ENCODE data around the gene SERP1.
A peak's percentile ranks its signal among the peaks of the same experiment; 100 is the strongest.
"Not testable (repeated sequence)": the region's sequence is repeated elsewhere in the genome, so short reads cannot be mapped to it uniquely, and the experiment has no call there.

SERP1 gene

DNA sequence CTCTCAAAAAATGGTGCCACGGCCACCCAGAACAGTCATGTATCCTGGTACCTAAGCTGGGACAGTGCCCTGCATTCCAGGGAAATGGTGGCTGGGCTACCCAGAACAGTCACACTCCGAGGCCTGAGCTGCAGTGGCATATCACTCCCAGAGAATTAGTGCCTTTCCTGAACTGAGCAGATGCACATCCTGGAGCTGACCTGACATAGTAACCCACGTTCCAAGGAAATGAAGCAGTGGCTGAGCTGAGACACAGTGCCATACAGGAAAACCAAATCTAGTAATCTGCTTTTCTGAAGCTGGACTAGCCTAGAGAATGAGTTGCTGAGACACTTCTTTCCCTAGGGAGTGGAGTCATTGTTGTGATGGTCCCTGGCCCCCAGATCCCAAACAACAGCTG, 41.8 kb downstream of the SERP1 start:
- no peak overlapping the region for H3K27ac ChIP-seq (replicated peaks)
- no peak for DNase-seq (ENCODE audit: low read depth in 1 of 2, low spot score in 1 of 2)
- TF ChIP-seq GABPA (IDR thresholded peaks at IDR 0.05; ENCODE audit: low read depth) (no peak), POLR2AphosphoS5 (IDR thresholded peaks at IDR 0.05; ENCODE audit: low read depth) (no peak)
- TF ChIP-seq, protein P1, sequence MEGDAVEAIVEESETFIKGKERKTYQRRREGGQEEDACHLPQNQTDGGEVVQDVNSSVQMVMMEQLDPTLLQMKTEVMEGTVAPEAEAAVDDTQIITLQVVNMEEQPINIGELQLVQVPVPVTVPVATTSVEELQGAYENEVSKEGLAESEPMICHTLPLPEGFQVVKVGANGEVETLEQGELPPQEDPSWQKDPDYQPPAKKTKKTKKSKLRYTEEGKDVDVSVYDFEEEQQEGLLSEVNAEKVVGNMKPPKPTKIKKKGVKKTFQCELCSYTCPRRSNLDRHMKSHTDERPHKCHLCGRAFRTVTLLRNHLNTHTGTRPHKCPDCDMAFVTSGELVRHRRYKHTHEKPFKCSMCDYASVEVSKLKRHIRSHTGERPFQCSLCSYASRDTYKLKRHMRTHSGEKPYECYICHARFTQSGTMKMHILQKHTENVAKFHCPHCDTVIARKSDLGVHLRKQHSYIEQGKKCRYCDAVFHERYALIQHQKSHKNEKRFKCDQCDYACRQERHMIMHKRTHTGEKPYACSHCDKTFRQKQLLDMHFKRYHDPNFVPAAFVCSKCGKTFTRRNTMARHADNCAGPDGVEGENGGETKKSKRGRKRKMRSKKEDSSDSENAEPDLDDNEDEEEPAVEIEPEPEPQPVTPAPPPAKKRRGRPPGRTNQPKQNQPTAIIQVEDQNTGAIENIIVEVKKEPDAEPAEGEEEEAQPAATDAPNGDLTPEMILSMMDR (IDR thresholded peaks at IDR 0.05; ENCODE audit: insufficient read depth, low read length) = no peak
- H3K4me3 ChIP-seq (replicated peaks; ENCODE audit: insufficient read depth, low read length) = no peak overlapping the region
- no peaks in the 10 kb centered on the region for H3K27me3 ChIP-seq (ENCODE audit: insufficient read depth, poor library complexity, severe bottlenecking)

- DNase-seq (ENCODE audit: low read depth in 1 of 2, low spot score in 1 of 2) = no peak
- no peak for TF ChIP-seq GABPA (IDR thresholded peaks at IDR 0.05; ENCODE audit: low read depth)
- no peak for TF ChIP-seq POLR2AphosphoS5 (IDR thresholded peaks at IDR 0.05; ENCODE audit: low read depth)
- no peak for TF ChIP-seq SPI1 (IDR thresholded peaks at IDR 0.05; ENCODE audit: borderline replicate concordance, low read depth)
- TF ChIP-seq, protein P2, sequence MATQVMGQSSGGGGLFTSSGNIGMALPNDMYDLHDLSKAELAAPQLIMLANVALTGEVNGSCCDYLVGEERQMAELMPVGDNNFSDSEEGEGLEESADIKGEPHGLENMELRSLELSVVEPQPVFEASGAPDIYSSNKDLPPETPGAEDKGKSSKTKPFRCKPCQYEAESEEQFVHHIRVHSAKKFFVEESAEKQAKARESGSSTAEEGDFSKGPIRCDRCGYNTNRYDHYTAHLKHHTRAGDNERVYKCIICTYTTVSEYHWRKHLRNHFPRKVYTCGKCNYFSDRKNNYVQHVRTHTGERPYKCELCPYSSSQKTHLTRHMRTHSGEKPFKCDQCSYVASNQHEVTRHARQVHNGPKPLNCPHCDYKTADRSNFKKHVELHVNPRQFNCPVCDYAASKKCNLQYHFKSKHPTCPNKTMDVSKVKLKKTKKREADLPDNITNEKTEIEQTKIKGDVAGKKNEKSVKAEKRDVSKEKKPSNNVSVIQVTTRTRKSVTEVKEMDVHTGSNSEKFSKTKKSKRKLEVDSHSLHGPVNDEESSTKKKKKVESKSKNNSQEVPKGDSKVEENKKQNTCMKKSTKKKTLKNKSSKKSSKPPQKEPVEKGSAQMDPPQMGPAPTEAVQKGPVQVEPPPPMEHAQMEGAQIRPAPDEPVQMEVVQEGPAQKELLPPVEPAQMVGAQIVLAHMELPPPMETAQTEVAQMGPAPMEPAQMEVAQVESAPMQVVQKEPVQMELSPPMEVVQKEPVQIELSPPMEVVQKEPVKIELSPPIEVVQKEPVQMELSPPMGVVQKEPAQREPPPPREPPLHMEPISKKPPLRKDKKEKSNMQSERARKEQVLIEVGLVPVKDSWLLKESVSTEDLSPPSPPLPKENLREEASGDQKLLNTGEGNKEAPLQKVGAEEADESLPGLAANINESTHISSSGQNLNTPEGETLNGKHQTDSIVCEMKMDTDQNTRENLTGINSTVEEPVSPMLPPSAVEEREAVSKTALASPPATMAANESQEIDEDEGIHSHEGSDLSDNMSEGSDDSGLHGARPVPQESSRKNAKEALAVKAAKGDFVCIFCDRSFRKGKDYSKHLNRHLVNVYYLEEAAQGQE (IDR thresholded peaks at IDR 0.05; ENCODE audit: insufficient replicate concordance, low read depth) = no peak
- TF ChIP-seq, protein P1 (IDR thresholded peaks at IDR 0.05; ENCODE audit: insufficient read depth, low read length) = no peak
- Histone ChIP-seq H3K27me3 (ENCODE audit: insufficient read depth, poor library complexity, severe bottlenecking) (no peaks in the 10 kb centered on the region), H3K27ac (replicated peaks) (no peak overlapping the region), H3K4me3 (replicated peaks; ENCODE audit: insufficient read depth, low read length) (no peak overlapping the region)
Observed at GRCh38 chr3:150503402-150504099, 42.7 kb downstream of the SERP1 start.

DNA sequence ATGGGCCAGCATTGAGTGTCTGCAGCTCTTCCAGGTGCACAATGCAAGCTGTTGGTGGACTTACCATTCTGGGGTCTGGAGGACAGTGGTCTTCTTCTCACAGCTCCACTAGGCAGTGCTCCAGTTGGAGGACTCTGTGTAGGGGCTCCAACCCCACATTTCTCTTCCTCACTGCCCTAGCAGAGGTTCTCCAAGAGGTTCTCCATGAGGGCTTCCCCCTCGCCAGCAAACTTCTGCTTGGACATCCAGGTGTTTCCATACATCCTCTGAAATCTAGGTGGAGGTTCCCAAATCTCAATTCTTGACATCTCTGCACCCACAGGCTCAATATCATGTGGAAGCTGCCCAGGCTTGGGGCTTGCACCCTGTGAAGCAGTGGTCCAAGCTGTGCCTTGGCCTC, 45.3 kb downstream of the SERP1 start:
- not testable (repeated sequence) for H3K27me3 ChIP-seq (ENCODE audit: insufficient read depth, poor library complexity, severe bottlenecking); H3K4me3 ChIP-seq (replicated peaks; ENCODE audit: insufficient read depth, low read length); H3K27ac ChIP-seq (replicated peaks); DNase-seq (ENCODE audit: low read depth in 1 of 2, low spot score in 1 of 2)

- Histone ChIP-seq H3K4me3 (replicated peaks; ENCODE audit: insufficient read depth, low read length) (no peak overlapping the region), H3K27ac (replicated peaks) (no peak overlapping the region), H3K27me3 (ENCODE audit: insufficient read depth, poor library complexity, severe bottlenecking) (no peaks in the 10 kb centered on the region)
- DNase-seq (ENCODE audit: low read depth in 1 of 2, low spot score in 1 of 2) = peak in 1 of 2 experiments; percentile 23
- TF ChIP-seq SPI1 (IDR thresholded peaks at IDR 0.05; ENCODE audit: borderline replicate concordance, low read depth) = no peak
- TF ChIP-seq GABPA (IDR thresholded peaks at IDR 0.05; ENCODE audit: low read depth) = no peak
- TF ChIP-seq, protein P2 (IDR thresholded peaks at IDR 0.05; ENCODE audit: insufficient replicate concordance, low read depth) = no peak
Observed at GRCh38 chr3:150497956-150498355, 48.3 kb downstream of the SERP1 start.

Measured in HL-60 (cell line).